ENCODE results near the gene ARHGAP15. TPM values are rescaled to one million over a fixed set of nuclear protein-coding genes. Genes with fewer than 3 reads are reported as not detected.

Gene ARHGAP15
- total RNA-seq, 2 donors from 2014 or later, result 0.86 TPM; not detected in 1

- H3K36me3 Mint-ChIP-seq (ENCODE audit: low read depth), result no peaks in the 10 kb centered on the region
- no peak for TF ChIP-seq CTCF (conservative IDR thresholded peaks at IDR 0.05)
- DNase-seq, result no peak
- 92 to 96% methylated on average over 2 to 3 of the region's 3 CpGs for WGBS, 2 experiments (ENCODE audit: insufficient coverage in 1 of 2, insufficient read length in 1 of 2)
- no peaks in the 10 kb centered on the region for H3K9me3 Mint-ChIP-seq
- no peaks in the 10 kb centered on the region for H3K27me3 Mint-ChIP-seq (ENCODE audit: insufficient read depth)
- no peak overlapping the region for H3K9ac ChIP-seq (ENCODE audit: extremely low read depth, low read length, poor library complexity, severe bottlenecking)
- H3K36me3 ChIP-seq (ENCODE audit: control insufficient read depth, insufficient read depth, low read length), result no peaks in the 10 kb centered on the region
- peaks cover 5% of the 10 kb centered on the region for H3K4me1 Mint-ChIP-seq
- H3K4me1 ChIP-seq (ENCODE audit: control insufficient read depth, insufficient read depth, low read length), result peaks cover 9% of the 10 kb centered on the region
- no peak overlapping the region for H3K27ac Mint-ChIP-seq
- H3K9me3 ChIP-seq (ENCODE audit: control insufficient read depth, low read length), result no peaks in the 10 kb centered on the region
- H3K4me3 ChIP-seq (ENCODE audit: low read length), result no peak overlapping the region
- no peak overlapping the region for H3K27ac ChIP-seq (ENCODE audit: low read depth, low read length)
- H3K4me3 Mint-ChIP-seq, result no peak overlapping the region
- H3K27me3 ChIP-seq (ENCODE audit: control insufficient read depth, insufficient read depth, low read length, poor library complexity, severe bottlenecking), result no peaks in the 10 kb centered on the region
Measured at GRCh38 chr2:143704451-143705106, 575.4 kb downstream of the ARHGAP15 start.

- Mint-ChIP-seq H3K4me1 (peaks cover 5% of the 10 kb centered on the region), H3K36me3 (ENCODE audit: low read depth) (no peaks in the 10 kb centered on the region), H3K9me3 (no peaks in the 10 kb centered on the region), H3K27ac (no peak overlapping the region), H3K4me3 (no peak overlapping the region), H3K27me3 (ENCODE audit: insufficient read depth) (no peaks in the 10 kb centered on the region)
- Histone ChIP-seq H3K27ac (ENCODE audit: low read depth, low read length) (no peak overlapping the region), H3K36me3 (ENCODE audit: control insufficient read depth, insufficient read depth, low read length) (no peaks in the 10 kb centered on the region), H3K9me3 (ENCODE audit: control insufficient read depth, low read length) (peaks cover under 1% of the 10 kb centered on the region), H3K4me1 (ENCODE audit: control insufficient read depth, insufficient read depth, low read length) (peaks cover 9% of the 10 kb centered on the region), H3K27me3 (ENCODE audit: control insufficient read depth, insufficient read depth, low read length, poor library complexity, severe bottlenecking) (no peaks in the 10 kb centered on the region), H3K4me3 (ENCODE audit: low read length) (no peak overlapping the region), H3K9ac (ENCODE audit: extremely low read depth, low read length, poor library complexity, severe bottlenecking) (no peak overlapping the region)
- DNase-seq, result no peak
- no peak for TF ChIP-seq CTCF (conservative IDR thresholded peaks at IDR 0.05)
- 93 to 97% methylated on average over 3 to 4 of the region's 6 CpGs for WGBS, 2 experiments (ENCODE audit: insufficient coverage in 1 of 2, insufficient read length in 1 of 2)
Measured at GRCh38 chr2:143705108-143705707, 576.0 kb downstream of the ARHGAP15 start.

- Histone ChIP-seq H3K27ac (ENCODE audit: low read depth, low read length) (no peak overlapping the region), H3K4me1 (ENCODE audit: control insufficient read depth, insufficient read depth, low read length) (peaks cover 9% of the 10 kb centered on the region), H3K4me3 (ENCODE audit: low read length) (no peak overlapping the region), H3K27me3 (ENCODE audit: control insufficient read depth, insufficient read depth, low read length, poor library complexity, severe bottlenecking) (no peaks in the 10 kb centered on the region), H3K9me3 (ENCODE audit: control insufficient read depth, low read length) (peaks cover 11% of the 10 kb centered on the region), H3K36me3 (ENCODE audit: control insufficient read depth, insufficient read depth, low read length) (no peaks in the 10 kb centered on the region), H3K9ac (ENCODE audit: extremely low read depth, low read length, poor library complexity, severe bottlenecking) (no peak overlapping the region)
- H3K4me1 Mint-ChIP-seq, result peaks cover 8% of the 10 kb centered on the region
- 96 to 100% methylated on average over 2 to 3 of the region's 3 CpGs for WGBS, 2 experiments (ENCODE audit: insufficient coverage in 1 of 2, insufficient read length in 1 of 2)
- no peak overlapping the region for H3K4me3 Mint-ChIP-seq
- no peak for DNase-seq
- peaks cover 5% of the 10 kb centered on the region for H3K9me3 Mint-ChIP-seq
- no peaks in the 10 kb centered on the region for H3K36me3 Mint-ChIP-seq (ENCODE audit: low read depth)
- H3K27ac Mint-ChIP-seq, result no peak overlapping the region
- no peak for TF ChIP-seq CTCF (conservative IDR thresholded peaks at IDR 0.05)
- no peaks in the 10 kb centered on the region for H3K27me3 Mint-ChIP-seq (ENCODE audit: insufficient read depth)
Measured at GRCh38 chr2:143706354-143706753, 577.1 kb downstream of the ARHGAP15 start.
